VCaP (cell line): Measurements from ENCODE around the gene DUT.

Source experiments
- H3K27ac ChIP-seq: fragments of 450-650 bp; 2 replicates; pipeline ENCODE4 v1.5.1; 2017
- CTCF ChIP-seq: fragments of 450-650 bp; conservative IDR thresholded peaks from 2 replicates; pipeline ENCODE4 v1.5.1; 2017; ENCODE audit warnings: mild to moderate bottlenecking, moderate library complexity

DUT gene

DNA sequence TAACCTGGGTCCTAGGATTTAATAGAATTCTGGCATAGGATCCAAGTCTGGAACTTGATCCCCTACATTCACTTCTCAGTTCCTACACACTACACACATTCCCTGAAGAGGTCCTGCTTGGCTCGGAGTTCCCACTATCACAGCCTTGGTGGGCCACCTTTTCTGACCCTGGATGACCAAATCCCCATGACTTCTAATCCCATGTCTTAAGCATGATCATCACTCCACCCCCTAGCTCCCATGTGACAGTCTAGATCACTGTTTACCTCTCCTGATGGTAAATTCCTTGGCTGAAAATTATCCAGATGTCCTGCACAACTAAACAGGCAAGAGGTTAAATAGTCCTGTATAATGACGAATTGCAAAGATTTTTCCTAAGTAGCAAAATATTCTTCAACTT lies 40.3 kb downstream of the DUT start:
- TF ChIP-seq CTCF: no peak

DNA sequence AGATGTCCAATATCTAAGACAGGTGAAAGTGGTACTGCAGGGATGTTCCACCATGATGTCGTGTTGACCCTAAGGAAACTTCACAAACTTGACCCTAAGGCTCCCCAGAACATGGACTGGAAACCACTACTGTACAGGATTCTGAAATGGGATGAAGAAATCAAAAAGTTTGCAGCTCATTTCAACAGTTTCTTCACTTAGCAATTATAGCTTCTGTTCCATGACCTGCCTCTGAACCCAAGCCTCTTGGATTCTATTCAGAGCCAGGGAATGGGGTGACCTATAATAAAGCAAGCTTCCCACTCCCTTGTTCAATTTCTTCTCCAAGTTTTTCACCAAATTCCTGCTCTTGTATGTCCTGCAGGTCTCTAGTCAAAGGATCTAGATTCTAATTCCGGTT lies 40.7 kb downstream of the DUT start:
- H3K27ac ChIP-seq: no peak overlapping the region
- TF ChIP-seq CTCF: no peak

More for the DNA sequence above, 40.3 kb downstream of the DUT start:
- no peak overlapping the region for H3K27ac ChIP-seq

DNA sequence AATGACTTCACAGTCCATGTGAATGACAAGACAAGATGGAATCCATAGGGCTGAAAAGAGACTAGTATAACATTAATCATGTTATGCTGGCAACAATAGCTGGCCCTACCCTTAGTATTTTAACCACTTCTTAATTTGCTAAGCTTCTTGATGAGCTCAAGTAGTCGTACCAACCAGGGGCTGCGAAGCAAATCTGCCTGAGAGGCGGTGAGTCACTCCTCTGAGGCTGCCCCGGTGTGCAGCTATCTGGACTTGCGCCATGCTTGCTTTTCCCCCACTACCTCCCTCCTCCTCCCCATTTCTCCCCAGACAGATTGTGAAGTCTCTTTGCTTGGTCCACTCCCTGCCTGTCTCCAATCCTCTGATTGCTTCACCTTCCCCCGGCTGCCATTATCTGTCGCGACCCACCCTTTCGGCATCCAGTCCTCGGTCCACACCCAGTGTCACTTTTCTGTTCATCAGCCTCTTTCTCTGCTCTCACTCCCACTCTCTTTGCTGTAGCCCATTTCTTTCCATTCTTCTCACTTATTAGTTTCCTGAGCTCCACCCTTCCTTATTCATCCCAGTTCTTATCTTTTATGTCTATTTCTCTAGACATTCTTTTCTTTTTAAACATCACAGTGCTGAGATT lies 42.7 kb downstream of the DUT start:
- no peak overlapping the region for H3K27ac ChIP-seq
- TF ChIP-seq CTCF: no peak

DNA sequence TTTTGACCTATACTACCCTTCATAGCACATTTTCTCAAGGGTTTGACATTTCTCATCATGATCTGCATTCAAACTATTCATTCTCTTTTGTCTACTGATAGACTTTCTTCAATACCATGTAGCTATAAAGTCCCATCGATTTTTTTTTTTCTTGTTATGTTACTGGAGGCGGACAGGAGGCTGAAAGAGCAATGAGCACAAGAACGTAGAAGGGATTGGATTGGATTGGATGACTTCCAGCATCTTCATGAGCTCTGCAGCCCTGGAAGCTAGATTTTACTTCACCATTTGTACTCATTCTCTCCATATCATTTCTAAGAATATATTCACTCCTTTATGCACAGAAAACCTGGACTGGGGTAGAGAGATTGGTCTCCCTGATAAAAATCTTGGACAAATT lies 43.2 kb downstream of the DUT start:
- TF ChIP-seq CTCF: no peak
- no peak overlapping the region for H3K27ac ChIP-seq

DNA sequence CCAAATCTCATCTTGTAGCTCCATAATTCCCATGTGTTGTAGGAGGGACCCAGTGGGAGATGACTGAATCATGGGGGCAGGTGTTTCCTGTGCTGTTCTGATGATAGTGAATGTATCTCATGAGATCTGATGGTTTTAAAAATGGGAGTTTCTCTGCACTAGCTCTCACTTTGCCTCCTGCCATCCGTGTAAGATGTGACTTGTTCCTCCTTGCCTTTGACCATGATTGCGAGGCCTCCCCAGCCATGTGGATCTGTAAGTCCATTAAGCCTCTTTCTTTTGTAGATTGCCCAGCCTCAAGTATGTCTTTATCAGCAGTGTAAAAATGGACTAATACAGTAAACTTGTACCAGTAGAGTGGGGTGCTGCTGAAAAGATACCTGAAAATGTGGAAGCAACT lies 44.5 kb downstream of the DUT start:
- TF ChIP-seq CTCF: no peak
- H3K27ac ChIP-seq: no peak overlapping the region

DNA sequence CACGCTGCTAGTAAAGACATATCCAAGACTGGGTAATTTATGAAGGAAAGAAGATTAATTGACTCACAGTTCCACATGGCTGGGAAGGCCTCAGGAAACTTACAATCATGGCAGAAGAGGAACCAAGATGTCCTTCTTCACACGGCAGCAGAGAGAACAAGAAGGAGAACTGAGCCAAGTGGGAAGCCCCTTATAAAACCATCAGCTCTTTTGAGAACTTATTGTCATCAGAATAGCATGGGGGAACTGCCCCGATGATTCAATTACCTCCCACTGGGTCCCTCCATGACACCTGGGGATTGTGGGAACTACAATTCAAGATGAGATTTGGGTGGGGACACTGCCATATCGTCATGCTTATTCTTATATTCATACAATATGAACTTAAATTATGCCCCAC lies 49.0 kb downstream of the DUT start:
- no peak for TF ChIP-seq CTCF
- no peak overlapping the region for H3K27ac ChIP-seq

GRCh38 chr15:48381861-48382260 lies 50.6 kb downstream of the DUT start:
- no peak for TF ChIP-seq CTCF
- no peak overlapping the region for H3K27ac ChIP-seq
